HG03175 (cell line): ENCODE measurements around the gene HERC3.

Experiments used
- ATAC-seq: cut with Tn5 transposase; IDR thresholded peaks from one replicate; pipeline ENCODE4 v1.9.1; 2021; ENCODE audit warnings: mild to moderate bottlenecking, moderate library complexity; ENCODE audit not compliant: unreplicated experiment

HERC3 gene

DNA sequence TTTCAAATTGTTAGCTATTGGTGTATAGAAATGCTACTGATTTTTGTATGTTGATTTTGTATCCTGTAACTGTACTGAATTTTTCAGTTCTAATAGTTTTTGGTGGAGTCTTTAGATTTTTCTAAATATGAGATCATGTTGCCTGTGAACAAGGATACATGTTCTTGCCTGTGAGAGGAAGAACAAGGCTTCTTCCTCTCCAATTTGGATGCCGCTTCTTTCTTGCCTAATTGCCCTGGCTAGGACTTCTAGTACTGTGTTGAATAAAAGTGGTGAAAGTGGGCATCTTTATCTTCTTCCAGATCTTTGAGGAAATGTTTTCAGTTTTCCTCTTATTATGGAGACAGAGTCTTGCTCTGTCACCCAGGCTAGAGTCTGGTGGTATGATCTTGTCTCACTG, 121.5 kb downstream of the HERC3 start:
- ATAC-seq = no peak

DNA sequence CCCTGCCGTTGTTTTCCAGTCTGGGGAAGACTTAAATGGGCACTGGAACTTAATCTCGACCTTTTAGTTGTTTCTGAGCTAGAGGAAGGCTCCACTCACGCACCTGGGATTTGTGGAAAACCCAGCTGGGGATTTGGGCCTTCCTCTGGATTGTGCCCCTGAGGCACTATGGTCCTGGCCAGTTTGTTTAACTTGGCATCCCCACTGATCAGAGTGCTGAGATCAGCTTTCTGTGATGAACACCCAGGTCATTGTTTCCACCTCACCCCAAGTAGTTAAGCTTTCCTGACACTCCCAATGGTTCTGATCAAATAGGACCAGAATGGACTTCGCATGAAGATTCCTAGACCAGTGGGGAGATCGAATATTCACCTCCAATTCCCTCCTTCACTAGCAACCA, 125.8 kb downstream of the HERC3 start:
- ATAC-seq = no peak

DNA sequence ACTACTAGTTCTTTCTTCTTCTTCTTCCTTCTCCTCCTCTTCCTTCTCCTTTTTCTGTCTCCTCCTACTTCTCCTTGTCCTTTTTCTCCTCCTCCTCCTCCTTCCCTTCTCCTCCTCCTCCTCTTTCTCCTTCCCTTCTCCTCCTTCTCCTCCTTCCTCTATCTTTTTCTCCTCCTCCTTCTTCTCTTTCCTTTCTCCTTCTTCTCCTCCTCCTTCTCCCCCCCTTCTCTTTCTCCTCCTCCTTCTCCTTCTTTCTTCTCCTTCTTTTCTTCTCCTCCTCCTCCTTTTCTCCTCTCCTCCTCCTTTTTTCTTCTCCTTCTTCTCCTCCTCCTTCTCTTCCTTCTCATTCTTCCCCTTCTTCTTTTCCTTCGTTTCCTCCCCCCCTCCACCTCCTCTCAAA, 127.1 kb downstream of the HERC3 start:
- ATAC-seq = no peak

DNA sequence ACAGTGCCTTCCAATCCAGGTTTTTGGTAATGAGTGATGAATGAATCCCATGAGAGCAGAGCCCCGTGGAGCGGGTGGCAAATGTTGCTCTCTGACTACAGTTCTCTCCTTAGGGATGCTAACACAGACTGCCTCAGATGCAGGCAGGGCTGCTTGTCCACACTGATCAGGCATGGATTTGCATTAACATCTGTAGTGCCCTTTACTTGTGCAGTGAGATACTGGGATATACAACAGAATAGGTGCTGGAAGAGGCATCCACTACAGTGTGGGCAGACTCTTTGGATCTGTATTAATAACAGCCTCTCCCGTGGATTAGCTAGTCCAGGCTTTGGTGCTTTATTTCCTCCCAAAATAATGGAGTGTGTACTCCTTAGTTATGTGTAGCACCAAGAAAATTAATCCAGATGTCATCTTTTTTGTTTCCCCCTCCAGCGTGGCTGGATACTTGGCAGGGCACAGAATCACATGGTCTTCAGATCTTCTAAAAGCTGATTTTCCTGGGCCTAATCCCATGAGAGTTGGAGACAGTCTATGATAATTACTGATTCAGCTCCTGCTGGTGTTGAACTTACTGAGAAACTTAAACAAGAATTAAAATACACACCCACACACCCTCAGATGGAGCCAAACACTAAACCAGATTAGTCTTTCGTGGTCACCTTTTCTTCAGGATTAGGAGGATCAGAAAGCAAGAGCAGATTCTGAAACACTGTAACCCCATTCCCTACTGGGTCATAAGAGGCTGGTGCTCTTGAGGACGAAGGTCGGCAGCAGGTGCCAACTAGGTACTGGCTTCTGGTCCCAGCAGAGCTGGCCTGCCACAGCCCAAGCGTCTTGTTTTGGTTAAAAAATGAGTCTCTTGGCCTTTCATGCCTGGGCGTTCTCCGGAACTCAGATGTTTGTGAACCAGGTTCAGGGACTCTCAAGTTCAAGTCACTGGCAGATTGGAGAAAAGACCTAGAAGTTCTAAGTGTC, 128.5 kb downstream of the HERC3 start:
- no peak for ATAC-seq

DNA sequence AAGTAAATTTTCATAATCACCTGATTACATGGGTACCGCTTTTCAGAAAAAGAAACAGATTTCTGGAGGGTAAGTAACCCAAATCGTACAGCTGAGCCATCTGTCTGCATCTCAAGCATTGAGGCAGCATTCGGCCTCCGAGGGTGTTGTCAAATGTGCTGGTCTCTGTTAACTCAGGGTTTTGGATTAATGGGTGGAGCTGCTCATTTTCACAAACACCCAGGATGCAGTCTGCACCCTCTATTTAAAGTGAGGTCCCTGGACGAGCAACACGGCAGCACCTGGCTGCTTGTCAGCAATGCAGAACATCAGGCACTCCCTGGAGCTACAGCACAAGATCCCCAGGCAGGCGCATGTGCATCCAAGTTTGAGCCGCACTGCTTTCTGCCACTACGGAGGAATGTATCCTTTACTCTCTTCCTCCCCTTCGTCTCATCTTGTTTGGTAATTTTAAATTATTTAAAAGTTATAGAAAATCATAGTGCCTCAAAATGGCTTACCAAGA, 130.0 kb downstream of the HERC3 start:
- ATAC-seq = no peak

DNA sequence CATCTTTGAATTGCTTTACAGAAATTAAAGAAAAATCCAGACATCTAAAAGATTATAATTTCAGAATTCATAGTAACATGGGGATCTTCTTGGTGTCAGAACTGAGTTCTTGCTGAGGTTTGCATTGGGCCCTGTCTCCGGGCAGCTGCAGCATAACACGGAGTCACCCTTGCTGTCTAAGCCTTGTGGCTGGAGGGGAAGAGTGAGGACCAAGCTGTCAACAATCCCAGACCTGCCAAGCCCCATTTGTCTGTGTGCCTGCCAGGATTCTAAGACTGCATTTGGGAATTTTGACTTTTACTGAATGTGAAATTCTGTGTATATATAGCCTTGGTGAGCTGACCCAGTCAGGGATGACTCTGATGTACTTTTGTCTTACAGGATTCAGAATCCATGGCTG, 130.5 kb downstream of the HERC3 start:
- no peak for ATAC-seq

DNA sequence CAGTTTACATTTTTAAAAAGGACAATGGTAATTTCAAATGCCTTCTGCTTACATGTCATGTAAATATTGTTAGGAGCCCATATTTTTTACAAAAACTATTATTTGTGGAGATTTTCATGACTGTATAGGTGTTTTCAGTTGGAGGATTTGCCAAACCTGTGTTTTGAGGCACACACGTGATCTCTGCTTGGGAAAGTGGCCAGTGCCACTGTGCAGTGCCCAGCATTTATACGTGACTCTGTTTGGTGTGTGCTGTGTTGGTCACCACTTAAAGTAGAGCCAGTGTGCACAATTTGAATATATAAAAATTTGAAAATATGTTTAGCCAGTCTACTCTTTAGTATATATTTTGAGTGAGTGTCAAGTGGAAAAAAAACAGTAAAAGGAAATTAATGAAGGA, 132.1 kb downstream of the HERC3 start:
- no peak for ATAC-seq

DNA sequence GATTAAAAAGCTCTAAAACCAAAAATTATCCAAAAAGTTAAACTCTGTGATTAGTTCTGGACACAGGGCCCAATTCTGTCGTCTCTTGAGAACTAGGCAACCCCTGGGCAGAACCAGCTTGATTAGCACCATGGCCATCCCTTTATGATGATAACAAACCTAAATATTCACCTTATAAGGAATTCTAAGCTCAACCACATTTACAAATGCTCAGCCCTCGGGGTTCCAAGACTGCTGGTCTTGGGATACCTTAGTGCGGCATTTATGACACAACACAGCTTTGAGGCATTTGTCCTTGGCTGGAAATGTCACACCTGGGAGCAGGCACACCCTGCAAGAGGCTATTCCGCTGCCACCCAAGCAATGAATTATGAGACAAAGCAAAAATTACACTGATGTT, 132.9 kb downstream of the HERC3 start:
- ATAC-seq = no peak

DNA sequence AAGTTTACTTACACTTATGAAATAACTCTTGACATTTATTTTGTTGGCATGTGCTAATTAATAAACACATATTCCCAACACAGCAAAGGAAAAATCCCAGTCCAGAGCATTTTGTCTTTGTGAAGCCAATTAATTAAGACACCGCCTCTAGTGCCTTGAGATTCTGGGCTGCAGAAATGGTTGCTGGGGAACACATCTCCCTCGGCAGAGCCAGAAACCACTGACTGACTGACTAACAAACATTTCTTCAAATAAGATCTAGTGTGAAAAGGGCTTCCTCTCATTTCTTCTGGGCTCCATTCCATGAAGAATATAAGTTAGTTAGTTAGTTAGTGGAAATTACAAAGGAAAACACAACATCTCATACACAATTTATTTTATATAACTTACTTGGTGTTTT, 133.7 kb downstream of the HERC3 start:
- ATAC-seq = no peak

DNA sequence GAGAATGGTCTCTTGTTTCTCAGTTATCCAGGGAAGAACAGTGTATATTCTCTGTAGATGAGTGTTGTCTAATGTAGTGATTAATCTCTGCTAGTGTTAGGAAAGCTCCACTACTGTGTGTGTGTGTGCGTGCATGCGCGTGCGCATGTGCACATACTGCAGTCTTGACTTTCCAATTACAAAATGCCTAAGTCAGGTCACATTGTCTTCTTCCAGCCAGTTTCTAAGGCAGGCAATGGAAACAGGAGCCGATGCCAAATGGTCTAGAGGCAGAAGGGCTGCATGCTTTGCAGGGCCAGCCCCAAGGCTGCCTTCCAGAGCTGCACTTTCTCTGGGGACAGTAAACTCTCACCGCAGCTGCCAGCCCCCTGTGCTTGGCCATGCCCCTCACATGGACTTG, 135.9 kb downstream of the HERC3 start:
- no peak for ATAC-seq

DNA sequence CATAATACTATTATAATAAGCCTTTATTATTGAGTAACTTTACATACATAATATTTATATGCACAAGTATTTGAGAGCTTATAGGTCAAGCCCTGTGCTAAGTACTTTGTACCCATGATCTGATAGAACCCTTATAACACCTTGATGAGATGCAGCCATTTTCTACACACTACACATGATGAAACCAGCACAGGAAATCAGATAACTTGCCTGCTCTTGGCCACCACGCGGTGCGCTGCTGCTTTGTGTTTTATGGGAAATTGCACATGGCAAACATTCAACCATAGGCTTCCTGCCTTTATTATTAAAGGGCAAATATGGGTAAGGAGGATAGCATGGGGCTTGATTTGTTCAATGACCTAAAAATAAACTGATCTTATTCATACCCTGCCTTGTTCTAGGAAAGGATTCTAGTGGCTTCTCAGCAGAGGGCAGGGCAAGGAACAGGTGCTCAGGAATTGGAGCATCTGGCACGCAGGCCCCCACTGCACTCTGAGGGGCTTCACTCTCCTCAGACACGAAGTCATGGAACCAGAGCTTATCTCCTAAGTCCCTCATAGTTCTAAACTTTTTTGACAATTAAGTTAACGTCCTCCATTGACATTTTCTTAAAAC, 137.0 kb downstream of the HERC3 start:
- ATAC-seq = no peak

DNA sequence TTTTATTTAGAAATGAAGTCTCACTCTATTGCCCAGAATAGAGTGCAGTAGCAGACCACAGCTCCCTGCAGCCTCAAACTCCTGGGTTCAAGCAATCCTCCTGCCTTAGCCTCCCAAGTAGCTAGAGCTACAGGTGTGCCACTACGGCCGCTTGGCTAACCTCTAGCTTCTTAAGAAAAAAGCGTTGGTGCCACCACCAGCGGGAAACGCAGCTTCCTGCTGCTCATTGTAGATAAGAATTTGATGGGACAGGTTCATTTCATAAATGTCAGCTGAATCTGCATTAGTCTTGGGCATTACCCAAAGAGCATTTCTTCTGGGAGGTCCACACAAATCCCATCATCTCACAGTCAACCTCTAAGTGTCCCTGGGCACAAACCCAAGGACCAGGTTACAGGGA, 138.5 kb downstream of the HERC3 start:
- no peak for ATAC-seq

DNA sequence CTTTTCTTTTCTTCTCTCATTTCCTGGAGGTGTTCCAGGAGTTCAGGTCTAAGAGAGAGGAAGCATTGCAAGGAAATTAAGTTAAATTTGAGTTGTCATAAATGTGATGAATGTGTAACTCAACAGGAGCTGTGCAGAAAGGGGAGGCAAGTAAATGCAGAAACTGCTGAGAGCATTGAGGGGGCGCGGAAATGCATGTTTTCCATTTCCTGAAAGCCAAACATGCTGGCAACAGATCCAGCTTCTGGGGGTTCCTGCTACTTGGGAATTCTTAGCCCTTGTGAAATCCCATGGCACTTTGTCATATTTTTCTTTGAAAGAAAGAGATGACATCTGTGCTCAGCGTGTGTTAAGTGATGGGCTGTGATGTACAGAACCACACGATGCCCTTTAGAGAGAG, 139.1 kb downstream of the HERC3 start:
- ATAC-seq = no peak

DNA sequence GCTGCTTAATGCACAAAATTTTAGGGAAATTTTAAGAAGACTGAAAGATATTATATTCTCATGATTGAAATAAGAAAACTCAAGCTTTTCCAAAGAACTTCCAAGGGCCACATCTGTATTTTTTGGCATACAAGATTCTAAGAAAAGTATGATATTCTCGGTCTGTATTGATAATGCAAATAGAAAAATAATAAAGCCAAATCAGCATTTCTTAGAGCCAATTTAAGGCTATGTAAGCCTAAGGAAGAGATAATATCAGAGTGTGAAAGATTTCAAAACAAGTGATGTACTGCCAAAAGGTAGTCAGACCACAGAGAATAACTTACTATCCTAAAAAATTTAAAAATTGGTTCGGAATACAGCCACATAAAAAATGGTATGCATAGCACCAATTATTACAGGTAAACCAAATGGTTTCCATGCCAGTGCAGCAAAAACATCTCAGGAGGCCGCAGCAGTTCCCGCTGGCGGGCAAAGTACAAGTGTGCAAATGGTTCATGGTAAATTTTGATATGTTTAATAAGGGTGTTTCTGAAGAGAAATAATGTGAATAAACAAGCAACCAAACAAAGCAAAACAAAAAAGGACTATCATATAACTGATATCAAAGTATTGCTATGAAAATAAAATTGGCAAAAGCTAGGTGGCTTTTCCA, 140.6 kb downstream of the HERC3 start:
- no peak for ATAC-seq

DNA sequence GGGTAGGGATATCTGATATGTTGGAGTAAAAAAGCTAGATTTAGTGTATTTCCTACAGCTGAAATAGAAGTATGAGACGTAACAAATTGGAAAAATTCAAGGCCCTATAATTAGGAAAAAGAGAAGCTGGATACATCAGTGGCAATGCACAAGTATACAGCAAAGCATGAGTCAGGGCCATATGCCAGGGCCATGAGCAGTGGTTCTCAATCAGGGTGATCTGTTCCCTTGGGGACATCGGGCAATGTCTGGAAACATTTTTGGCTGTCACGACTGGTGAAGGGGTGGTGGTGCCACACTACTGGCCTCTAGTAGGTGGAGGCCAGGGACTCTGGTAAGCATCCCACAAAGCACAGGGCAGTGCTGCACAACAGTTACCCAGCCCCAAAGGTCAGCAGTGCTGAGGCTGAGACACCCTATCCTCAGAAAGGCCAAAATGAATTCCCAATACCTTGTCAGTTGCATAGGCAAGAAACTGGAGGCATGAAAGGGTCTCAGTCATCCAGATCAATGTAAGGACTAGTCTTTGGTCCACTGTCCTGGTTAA, 142.2 kb downstream of the HERC3 start:
- ATAC-seq = no peak

DNA sequence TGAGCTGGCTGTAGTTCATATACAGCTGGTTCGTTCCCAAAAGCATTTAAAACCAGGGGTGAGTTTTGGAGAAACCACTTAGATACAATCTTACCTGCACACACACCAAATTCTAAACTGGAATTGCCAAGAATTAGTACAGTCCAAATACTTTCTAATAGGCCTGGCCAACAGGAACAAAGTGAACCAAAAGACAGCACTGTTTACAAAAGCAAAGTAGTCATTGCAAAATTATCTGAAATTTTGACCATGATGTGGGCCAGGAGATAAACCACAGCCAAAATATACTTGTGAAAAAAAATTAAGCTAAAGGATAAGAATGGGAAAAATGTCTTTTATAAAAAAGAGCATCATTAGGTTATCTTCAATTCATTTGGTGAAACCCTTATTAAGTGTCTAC, 143.3 kb downstream of the HERC3 start:
- ATAC-seq = no peak

DNA sequence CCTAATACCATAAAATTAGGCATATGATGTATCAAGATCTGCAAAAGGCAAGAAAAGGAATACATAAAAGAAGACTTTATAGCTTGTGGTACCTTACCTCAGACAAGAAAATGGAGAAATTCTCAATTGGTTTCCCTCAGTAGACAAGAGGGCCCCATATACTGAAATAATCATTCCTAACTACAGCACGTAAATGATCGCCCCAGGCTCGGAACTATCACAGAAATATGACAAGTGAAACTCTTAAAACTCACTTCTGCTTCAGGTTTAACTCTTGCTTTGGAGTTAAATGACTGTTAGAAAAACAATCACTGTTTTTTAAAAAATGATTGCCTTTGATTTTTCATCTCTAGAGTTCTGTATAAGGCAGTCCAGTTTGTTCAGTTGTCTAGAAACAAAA, 144.0 kb downstream of the HERC3 start:
- peak; percentile 41 for ATAC-seq

DNA sequence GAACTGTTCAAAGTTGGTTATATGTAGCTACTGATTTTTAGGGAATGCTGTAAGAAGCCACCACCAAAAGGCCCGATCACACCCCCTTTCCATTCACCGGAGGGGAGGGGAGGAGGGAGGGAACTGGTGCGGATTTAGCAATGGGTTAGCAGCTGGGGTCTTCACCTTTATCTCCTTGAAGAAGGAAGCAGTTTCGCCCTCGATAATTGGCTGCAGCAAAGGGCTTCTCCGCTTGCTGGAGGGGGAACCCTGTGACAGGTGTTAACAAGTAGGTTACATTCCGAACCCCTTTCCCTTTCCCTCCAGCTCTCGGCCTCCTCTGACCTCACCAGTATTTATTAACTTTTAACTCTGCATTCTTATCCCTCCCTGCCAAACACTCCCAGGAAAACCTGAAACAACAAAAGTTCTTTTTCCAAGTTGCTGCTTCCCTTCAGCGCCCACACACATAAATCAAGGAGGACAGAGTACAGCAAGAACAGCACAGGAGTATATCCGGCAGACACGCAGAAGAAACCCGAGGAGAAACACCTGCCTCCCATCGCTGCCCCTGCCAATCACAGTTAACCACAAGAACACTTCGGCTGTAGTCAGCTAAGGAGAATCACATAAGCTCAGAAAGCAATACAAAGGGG, 145.1 kb downstream of the HERC3 start:
- ATAC-seq = peak; percentile 92

DNA sequence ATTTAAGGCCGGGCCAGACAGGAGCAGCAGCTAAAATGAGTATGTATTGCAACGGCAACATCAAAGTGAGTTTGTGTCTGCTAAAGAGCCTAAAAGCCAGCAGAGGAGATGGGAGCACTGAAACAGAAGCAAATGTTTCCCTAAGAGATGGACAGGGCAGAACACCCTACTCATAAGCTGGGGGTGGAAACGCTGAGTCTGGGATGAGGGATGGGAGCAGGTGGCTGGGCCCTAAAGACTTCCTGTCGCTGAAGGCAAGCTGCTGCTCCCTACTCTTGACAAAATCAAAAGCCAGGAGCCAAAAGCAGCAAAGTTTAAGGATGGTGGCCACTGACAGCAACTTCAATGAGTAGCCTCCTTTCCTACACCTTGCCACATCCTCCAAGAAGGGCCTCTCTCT, 145.9 kb downstream of the HERC3 start:
- ATAC-seq = no peak

DNA sequence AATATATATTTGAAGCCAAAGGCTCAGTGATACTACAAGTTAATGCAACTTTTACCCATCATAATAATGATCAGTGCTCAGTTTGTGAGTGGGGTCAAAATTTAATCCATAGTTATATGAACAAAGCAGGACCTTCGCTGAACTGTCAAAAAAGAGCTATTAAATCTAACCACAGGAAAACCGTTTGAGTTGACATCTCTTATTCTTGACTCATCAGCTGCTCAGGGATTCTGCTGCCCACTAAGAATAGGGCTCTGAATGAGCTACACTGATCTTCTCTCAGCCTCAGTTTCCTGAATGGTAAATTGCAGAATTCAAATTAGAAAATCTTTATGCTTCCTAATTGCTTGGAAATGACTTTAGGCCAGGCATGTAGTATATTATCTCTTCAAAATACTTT, 150.3 kb downstream of the HERC3 start:
- ATAC-seq = no peak

DNA sequence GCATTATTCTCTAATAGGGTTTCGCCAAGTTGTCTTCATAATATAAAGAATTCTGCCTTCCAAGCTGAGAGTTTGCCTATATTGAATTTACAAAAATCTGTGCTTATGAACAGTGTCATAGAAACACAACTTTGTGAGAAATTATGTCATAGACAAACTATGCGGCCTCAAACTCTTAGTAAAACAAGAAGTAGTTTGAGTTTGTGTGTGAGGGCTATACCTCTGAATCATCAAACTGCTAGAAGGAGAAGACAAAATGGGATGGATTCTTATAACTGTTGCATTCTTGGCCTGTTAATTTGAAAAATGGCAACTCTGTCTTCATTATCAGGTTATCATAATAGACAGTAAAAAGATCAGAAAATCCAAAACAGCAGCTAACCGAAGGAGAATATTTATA, 151.4 kb downstream of the HERC3 start:
- no peak for ATAC-seq
